ENCODE measurements around the gene LSAMP.

Gene LSAMP

GRCh38 chr3:116429479-116430269 lies 15.6 kb downstream of the LSAMP start:
- DNase-seq: no peak

GRCh38 chr3:116426036-116426435 lies 19.3 kb downstream of the LSAMP start:
- DNase-seq: no peak

GRCh38 chr3:116425126-116425525 lies 20.2 kb downstream of the LSAMP start:
- peak; percentile 84 for DNase-seq

- DNase-seq: no peak
Observed at GRCh38 chr3:116423945-116424344, 21.3 kb downstream of the LSAMP start.

- peak; percentile 53 for DNase-seq
Observed at GRCh38 chr3:116423374-116423773, 21.9 kb downstream of the LSAMP start.

- peak; percentile 10 for DNase-seq
Observed at GRCh38 chr3:116417151-116417550, 28.1 kb downstream of the LSAMP start.

GRCh38 chr3:116413319-116413718 lies 32.0 kb downstream of the LSAMP start:
- DNase-seq: no peak

- DNase-seq: no peak
Observed at GRCh38 chr3:116408473-116408872, 36.8 kb downstream of the LSAMP start.

GRCh38 chr3:116405231-116405630 lies 40.1 kb downstream of the LSAMP start:
- no peak for DNase-seq

- no peak for DNase-seq
Observed at GRCh38 chr3:116399701-116400226, 45.5 kb downstream of the LSAMP start.

- DNase-seq: peak; percentile 86
Observed at GRCh38 chr3:116394365-116394764, 50.9 kb downstream of the LSAMP start.

- no peak for DNase-seq
Observed at GRCh38 chr3:116393199-116393598, 52.1 kb downstream of the LSAMP start.

- no peak for DNase-seq
Observed at GRCh38 chr3:116392291-116392690, 53.0 kb downstream of the LSAMP start.

- DNase-seq: no peak
Observed at GRCh38 chr3:116391296-116392201, 53.7 kb downstream of the LSAMP start.

GRCh38 chr3:116390318-116390717 lies 55.0 kb downstream of the LSAMP start:
- no peak for DNase-seq

- DNase-seq: no peak
Observed at GRCh38 chr3:116388867-116389385, 56.4 kb downstream of the LSAMP start.

- DNase-seq: no peak
Observed at GRCh38 chr3:116386168-116386567, 59.1 kb downstream of the LSAMP start.

- no peak for DNase-seq
Observed at GRCh38 chr3:116384717-116385116, 60.6 kb downstream of the LSAMP start.

- DNase-seq: no peak
Observed at GRCh38 chr3:116378077-116378476, 67.2 kb downstream of the LSAMP start.

- no peak for DNase-seq
Observed at GRCh38 chr3:116374901-116375300, 70.4 kb downstream of the LSAMP start.

GRCh38 chr3:116367761-116368395 lies 77.4 kb downstream of the LSAMP start:
- no peak for DNase-seq

- no peak for DNase-seq
Observed at GRCh38 chr3:116356056-116356455, 89.2 kb downstream of the LSAMP start.

GRCh38 chr3:116354382-116354781 lies 90.9 kb downstream of the LSAMP start:
- no peak for DNase-seq
